DND-41 (cell line): ENCODE data around the gene FBXW7.

ENCODE experiments used
- EZH2 ChIP-seq: IDR thresholded peaks from 3 replicates; pipeline ENCODE4 v1.6.1; 2012; ENCODE audit warnings: borderline replicate concordance, low read depth, mild to moderate bottlenecking, moderate library complexity, low read length, inconsistent platforms; ENCODE audit not compliant: severe bottlenecking
- TF ChIP-seq, protein P1 (sequence below): IDR thresholded peaks from 2 replicates; pipeline ENCODE4 v1.5.1; 2012; ENCODE audit warnings: borderline replicate concordance, low read length, moderate library complexity, mild to moderate bottlenecking; ENCODE audit not compliant: poor library complexity, severe bottlenecking; ENCODE audit errors: extremely low read depth

DNA sequence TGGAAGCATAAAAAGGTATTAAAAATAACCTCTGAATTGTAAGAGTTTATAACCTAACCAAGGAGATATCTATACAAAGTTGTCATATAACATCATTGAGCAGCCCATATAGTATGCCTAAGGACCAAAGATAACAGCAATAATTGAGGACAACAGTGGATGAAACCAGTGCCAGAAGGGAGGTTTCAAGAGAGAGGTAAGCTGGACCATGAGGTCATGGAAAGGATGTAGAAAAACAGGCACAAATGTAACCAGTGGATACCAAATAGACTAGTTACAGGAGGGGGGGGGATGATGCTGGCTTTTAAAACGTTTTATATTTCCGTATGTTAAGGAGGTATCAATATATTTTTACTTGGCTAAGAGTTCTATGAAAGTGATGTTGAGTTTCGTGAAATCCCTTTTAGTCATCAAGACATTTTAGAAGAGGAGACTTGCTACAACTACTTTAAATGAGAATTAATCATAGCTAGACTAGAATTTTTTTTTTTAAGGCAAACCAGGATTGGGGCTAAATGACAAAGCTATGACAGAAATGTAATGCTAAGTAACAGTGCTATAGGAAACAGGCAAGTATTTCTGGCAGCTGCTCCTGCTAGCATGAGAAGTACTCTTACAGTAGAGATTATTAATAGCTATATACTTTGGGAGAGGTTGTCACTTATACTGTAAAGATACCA is 161.1 kb downstream of the FBXW7 start:
- TF ChIP-seq, protein P1, sequence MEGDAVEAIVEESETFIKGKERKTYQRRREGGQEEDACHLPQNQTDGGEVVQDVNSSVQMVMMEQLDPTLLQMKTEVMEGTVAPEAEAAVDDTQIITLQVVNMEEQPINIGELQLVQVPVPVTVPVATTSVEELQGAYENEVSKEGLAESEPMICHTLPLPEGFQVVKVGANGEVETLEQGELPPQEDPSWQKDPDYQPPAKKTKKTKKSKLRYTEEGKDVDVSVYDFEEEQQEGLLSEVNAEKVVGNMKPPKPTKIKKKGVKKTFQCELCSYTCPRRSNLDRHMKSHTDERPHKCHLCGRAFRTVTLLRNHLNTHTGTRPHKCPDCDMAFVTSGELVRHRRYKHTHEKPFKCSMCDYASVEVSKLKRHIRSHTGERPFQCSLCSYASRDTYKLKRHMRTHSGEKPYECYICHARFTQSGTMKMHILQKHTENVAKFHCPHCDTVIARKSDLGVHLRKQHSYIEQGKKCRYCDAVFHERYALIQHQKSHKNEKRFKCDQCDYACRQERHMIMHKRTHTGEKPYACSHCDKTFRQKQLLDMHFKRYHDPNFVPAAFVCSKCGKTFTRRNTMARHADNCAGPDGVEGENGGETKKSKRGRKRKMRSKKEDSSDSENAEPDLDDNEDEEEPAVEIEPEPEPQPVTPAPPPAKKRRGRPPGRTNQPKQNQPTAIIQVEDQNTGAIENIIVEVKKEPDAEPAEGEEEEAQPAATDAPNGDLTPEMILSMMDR: no peak
- no peak for TF ChIP-seq EZH2
